HL-60 (cell line): Measurements from ENCODE around the gene ANKRA2.

Source experiments
- CTCF ChIP-seq: IDR thresholded peaks from one replicate; pipeline ENCODE4 v1.5.1; 2011; ENCODE audit warnings: low read length, control low read depth, inconsistent platforms; ENCODE audit not compliant: insufficient read depth
- GABPA ChIP-seq: IDR thresholded peaks from 2 replicates; pipeline ENCODE4 v1.6.1; 2012; ENCODE audit warnings: low read depth

- TF ChIP-seq CTCF: no peak
- no peak for TF ChIP-seq GABPA
Measured at GRCh38 chr5:73564018-73564417, 1.4 kb downstream of the ANKRA2 start.
